ENCODE measurements around the gene TSHZ3.

TSHZ3 gene

GRCh38 chr19:31254180-31254551, 95.1 kb downstream of the TSHZ3 start:
- TF ChIP-seq, protein P1, sequence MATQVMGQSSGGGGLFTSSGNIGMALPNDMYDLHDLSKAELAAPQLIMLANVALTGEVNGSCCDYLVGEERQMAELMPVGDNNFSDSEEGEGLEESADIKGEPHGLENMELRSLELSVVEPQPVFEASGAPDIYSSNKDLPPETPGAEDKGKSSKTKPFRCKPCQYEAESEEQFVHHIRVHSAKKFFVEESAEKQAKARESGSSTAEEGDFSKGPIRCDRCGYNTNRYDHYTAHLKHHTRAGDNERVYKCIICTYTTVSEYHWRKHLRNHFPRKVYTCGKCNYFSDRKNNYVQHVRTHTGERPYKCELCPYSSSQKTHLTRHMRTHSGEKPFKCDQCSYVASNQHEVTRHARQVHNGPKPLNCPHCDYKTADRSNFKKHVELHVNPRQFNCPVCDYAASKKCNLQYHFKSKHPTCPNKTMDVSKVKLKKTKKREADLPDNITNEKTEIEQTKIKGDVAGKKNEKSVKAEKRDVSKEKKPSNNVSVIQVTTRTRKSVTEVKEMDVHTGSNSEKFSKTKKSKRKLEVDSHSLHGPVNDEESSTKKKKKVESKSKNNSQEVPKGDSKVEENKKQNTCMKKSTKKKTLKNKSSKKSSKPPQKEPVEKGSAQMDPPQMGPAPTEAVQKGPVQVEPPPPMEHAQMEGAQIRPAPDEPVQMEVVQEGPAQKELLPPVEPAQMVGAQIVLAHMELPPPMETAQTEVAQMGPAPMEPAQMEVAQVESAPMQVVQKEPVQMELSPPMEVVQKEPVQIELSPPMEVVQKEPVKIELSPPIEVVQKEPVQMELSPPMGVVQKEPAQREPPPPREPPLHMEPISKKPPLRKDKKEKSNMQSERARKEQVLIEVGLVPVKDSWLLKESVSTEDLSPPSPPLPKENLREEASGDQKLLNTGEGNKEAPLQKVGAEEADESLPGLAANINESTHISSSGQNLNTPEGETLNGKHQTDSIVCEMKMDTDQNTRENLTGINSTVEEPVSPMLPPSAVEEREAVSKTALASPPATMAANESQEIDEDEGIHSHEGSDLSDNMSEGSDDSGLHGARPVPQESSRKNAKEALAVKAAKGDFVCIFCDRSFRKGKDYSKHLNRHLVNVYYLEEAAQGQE (IDR thresholded peaks at IDR 0.05; ENCODE audit: insufficient read depth in 1 of 2, low read depth in 2 of 2, low read length in 2 of 2) = no peak
- no peak for TF ChIP-seq TAF1 (IDR thresholded peaks at IDR 0.05; ENCODE audit: borderline replicate concordance, insufficient read depth, low read length)
- no peak for TF ChIP-seq POLR2AphosphoS5 (IDR thresholded peaks at IDR 0.05; ENCODE audit: low read depth, low read length)
- TF ChIP-seq FOXP2 (optimal IDR thresholded peaks at IDR 0.05; ENCODE audit: borderline replicate concordance, extremely low read depth, extremely low read length, insufficient read depth) = no peak
- no peak for TF ChIP-seq SIN3A (IDR thresholded peaks at IDR 0.05; ENCODE audit: borderline replicate concordance, insufficient read depth, low read length)

- TF ChIP-seq FOXP2 (optimal IDR thresholded peaks at IDR 0.05; ENCODE audit: borderline replicate concordance, extremely low read depth, extremely low read length, insufficient read depth) (no peak), SIN3A (IDR thresholded peaks at IDR 0.05; ENCODE audit: borderline replicate concordance, insufficient read depth, low read length) (no peak), TAF1 (IDR thresholded peaks at IDR 0.05; ENCODE audit: borderline replicate concordance, insufficient read depth, low read length) (no peak), POLR2AphosphoS5 (IDR thresholded peaks at IDR 0.05; ENCODE audit: low read depth, low read length) (no peak)
- TF ChIP-seq, protein P1 (IDR thresholded peaks at IDR 0.05; ENCODE audit: insufficient read depth in 1 of 2, low read depth in 2 of 2, low read length in 2 of 2) = no peak
Measured at GRCh38 chr19:31253526-31254179, 95.6 kb downstream of the TSHZ3 start.

- TF ChIP-seq POLR2AphosphoS5 (IDR thresholded peaks at IDR 0.05; ENCODE audit: low read depth, low read length) (no peak), TAF1 (IDR thresholded peaks at IDR 0.05; ENCODE audit: borderline replicate concordance, insufficient read depth, low read length) (no peak), SIN3A (IDR thresholded peaks at IDR 0.05; ENCODE audit: borderline replicate concordance, insufficient read depth, low read length) (no peak), FOXP2 (optimal IDR thresholded peaks at IDR 0.05; ENCODE audit: borderline replicate concordance, extremely low read depth, extremely low read length, insufficient read depth) (no peak)
- TF ChIP-seq, protein P1 (IDR thresholded peaks at IDR 0.05; ENCODE audit: insufficient read depth in 1 of 2, low read depth in 2 of 2, low read length in 2 of 2) = no peak
Measured at GRCh38 chr19:31252441-31252840, 96.8 kb downstream of the TSHZ3 start.

- TF ChIP-seq TAF1 (IDR thresholded peaks at IDR 0.05; ENCODE audit: borderline replicate concordance, insufficient read depth, low read length) (no peak), POLR2AphosphoS5 (IDR thresholded peaks at IDR 0.05; ENCODE audit: low read depth, low read length) (no peak), SIN3A (IDR thresholded peaks at IDR 0.05; ENCODE audit: borderline replicate concordance, insufficient read depth, low read length) (no peak), FOXP2 (optimal IDR thresholded peaks at IDR 0.05; ENCODE audit: borderline replicate concordance, extremely low read depth, extremely low read length, insufficient read depth) (no peak)
- TF ChIP-seq, protein P1 (IDR thresholded peaks at IDR 0.05; ENCODE audit: insufficient read depth in 1 of 2, low read depth in 2 of 2, low read length in 2 of 2) = no peak
Measured at GRCh38 chr19:31249217-31249616, 100.0 kb downstream of the TSHZ3 start.

All from PFSK-1 (cell line).